Mucosa of stomach (tissue), 1 donor: Measurements from ENCODE around the gene MAPK1.
"Not testable (repeated sequence)": the region's sequence is repeated elsewhere in the genome, so short reads cannot be mapped to it uniquely, and the experiment has no call there.

Experiments
- H3K27me3 ChIP-seq: one replicate; pipeline ENCODE4 v1.7.0; 2013; ENCODE audit warnings: mild to moderate bottlenecking, low read length; ENCODE audit not compliant: control insufficient read depth, insufficient read depth
- H3K36me3 ChIP-seq: one replicate; pipeline ENCODE4 v1.7.0; 2013; ENCODE audit warnings: low read length; ENCODE audit not compliant: control insufficient read depth, insufficient read depth
- H3K4me1 ChIP-seq: one replicate; pipeline ENCODE4 v1.7.0; 2013; ENCODE audit warnings: mild to moderate bottlenecking, low read length; ENCODE audit not compliant: control insufficient read depth, insufficient read depth
- H3K4me3 ChIP-seq: one replicate; pipeline ENCODE4 v1.7.0; 2013; ENCODE audit warnings: low read length
- H3K9ac ChIP-seq: one replicate; pipeline ENCODE4 v1.7.0; 2013; ENCODE audit warnings: mild to moderate bottlenecking, low read length, moderate library complexity
- H3K9me3 ChIP-seq: one replicate; pipeline ENCODE4 v1.7.0; 2013; ENCODE audit warnings: mild to moderate bottlenecking, low read length, moderate library complexity; ENCODE audit not compliant: control insufficient read depth
- donor health status: Pancreatic carcinoma.

Gene MAPK1

DNA sequence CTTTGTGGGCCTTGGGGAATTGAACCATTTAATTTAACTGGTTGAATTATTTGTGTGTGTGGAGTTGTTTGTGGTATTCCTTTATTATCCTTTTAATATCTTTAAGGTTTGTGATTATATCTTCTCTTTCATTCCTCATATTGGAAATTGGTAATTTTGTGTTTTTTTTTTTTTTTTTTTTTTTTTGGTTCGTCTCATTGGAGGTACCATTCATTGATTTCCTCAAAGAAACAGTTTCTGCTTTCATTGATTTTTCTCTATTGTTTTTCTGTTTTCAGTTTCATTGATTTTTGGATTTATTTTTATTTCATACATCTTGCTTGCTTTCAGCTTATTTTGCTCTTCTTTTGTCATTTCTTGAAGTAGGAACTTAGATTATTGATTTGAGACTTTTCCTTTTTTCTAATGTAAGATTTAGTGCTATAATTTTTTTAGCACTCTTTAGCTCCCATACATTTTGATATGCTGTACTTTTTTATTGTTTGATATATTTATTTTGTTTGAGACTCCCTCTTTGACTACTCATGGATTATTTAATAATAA lies 31.0 kb upstream of the MAPK1 start:
- no peak overlapping the region for H3K9ac ChIP-seq
- H3K9me3 ChIP-seq, result no peaks in the 10 kb centered on the region
- H3K4me3 ChIP-seq, result no peak overlapping the region
- no peaks in the 10 kb centered on the region for H3K27me3 ChIP-seq
- H3K4me1 ChIP-seq, result no peaks in the 10 kb centered on the region
- H3K36me3 ChIP-seq, result no peaks in the 10 kb centered on the region

GRCh38 chr22:21896951-21897513 lies 29.6 kb upstream of the MAPK1 start:
- H3K27me3 ChIP-seq, result no peaks in the 10 kb centered on the region
- no peak overlapping the region for H3K9ac ChIP-seq
- no peaks in the 10 kb centered on the region for H3K36me3 ChIP-seq
- H3K4me3 ChIP-seq, result no peak overlapping the region
- H3K9me3 ChIP-seq, result no peaks in the 10 kb centered on the region
- no peaks in the 10 kb centered on the region for H3K4me1 ChIP-seq

- H3K36me3 ChIP-seq, H3K4me1 ChIP-seq, H3K9me3 ChIP-seq, H3K9ac ChIP-seq, H3K27me3 ChIP-seq, H3K4me3 ChIP-seq: not testable (repeated sequence)
Measured at GRCh38 chr22:21896275-21896674, 28.8 kb upstream of the MAPK1 start.

DNA sequence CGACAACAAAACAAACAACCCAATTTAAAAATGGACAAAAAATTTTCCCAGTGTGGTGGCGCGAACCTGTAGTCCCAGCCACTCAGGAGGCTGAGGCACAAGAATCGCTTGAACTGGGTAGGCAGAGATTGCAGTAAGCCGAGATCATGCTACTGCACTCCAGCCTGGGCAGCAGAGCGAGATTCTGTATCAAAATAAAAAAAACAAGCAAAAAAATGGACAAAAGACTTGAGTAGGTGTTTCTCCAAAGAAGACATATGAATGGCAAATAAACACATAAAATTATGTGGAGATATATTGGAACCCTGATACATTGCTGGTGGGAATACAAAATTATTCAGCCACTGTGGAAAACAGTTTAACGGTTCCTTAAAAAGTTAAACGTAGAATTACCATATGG lies 27.4 kb upstream of the MAPK1 start:
- no peak overlapping the region for H3K9ac ChIP-seq
- no peaks in the 10 kb centered on the region for H3K4me1 ChIP-seq

DNA sequence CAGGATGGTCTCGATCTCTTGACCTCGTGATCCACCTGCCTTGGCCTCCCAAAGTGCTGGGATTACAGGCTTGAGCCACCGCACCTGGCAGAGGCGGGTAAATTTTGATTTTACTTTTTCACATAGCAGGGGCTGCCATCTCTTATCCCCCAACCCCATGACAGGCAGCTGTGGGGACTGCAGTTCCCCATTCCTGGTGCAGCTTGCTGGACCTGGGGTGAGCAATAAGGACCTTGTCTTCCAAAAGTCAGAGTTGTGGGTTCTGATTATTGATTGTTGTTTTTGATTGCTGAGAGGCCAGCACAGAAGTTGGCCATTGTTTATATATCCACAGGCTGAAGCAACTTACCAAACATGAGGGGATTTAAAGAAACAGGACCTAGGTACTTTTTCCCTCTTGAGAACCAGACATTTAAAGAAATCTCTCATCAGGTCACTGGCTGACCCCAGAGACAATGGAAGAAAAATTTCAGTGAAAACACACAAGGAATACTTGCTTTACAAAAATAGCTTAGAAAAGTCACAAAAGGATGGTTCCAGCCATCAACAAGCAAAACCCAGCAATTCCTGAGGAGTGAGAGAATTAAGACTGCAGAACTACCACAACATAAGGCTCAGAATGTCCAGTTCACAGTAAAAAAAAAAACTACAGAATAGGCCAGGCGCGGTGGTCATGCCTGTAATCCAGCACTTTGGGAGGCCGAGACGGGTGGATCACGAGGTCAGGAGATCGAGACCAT lies 22.0 kb upstream of the MAPK1 start:
- H3K4me3 ChIP-seq, result no peak overlapping the region
- H3K4me1 ChIP-seq, result no peaks in the 10 kb centered on the region
- H3K9ac ChIP-seq, result no peak overlapping the region
- H3K36me3 ChIP-seq, result no peaks in the 10 kb centered on the region
- H3K27me3 ChIP-seq, result no peaks in the 10 kb centered on the region
- no peaks in the 10 kb centered on the region for H3K9me3 ChIP-seq

More for the DNA sequence above, 27.4 kb upstream of the MAPK1 start:
- Histone ChIP-seq H3K36me3 (no peaks in the 10 kb centered on the region), H3K27me3 (no peaks in the 10 kb centered on the region), H3K9me3 (no peaks in the 10 kb centered on the region), H3K4me3 (no peak overlapping the region)

DNA sequence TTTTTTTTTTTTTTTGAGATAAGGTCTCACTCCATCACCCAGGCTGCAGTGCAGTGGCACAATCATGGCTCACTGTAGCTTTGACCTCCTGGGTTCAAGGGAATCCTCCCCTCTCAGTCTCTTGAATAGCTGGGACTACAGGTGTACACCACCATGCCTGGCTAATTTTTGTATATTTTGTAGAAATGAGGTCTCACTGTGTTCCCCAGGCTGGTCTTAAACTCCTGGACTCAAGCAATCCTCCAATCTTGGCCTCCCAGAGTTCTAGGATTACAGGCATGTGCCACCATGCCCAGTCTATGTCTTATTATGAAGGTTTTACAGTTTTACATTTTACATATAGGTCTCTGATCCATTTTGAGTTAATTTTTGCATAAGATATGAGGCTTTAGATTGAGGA lies 20.4 kb upstream of the MAPK1 start:
- H3K4me3 ChIP-seq, result no peak overlapping the region

DNA sequence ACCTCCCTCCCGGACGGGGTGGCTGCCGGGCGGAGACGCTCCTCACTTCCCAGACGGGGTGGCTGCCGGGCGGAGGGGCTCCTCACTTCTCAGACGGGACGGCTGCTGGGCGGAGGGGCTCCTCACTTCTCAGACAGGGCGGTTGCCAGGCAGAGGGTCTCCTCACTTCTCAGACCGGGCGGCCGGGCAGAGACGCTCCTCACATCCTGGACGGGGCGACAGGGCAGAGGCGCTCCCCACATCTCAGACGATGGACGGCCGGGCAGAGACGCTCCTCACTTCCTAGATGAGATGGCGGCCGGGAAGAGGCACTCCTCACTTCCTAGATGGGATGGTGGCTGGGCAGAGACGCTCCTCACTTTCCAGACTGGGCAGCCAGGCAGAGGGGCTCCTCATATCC lies 16.5 kb upstream of the MAPK1 start:
- not testable (repeated sequence) for H3K36me3 ChIP-seq, H3K4me3 ChIP-seq, H3K9me3 ChIP-seq, H3K27me3 ChIP-seq, H3K9ac ChIP-seq, H3K4me1 ChIP-seq

More for the DNA sequence above, 20.4 kb upstream of the MAPK1 start:
- Histone ChIP-seq H3K9ac (no peak overlapping the region), H3K9me3 (no peaks in the 10 kb centered on the region), H3K36me3 (no peaks in the 10 kb centered on the region), H3K27me3 (no peaks in the 10 kb centered on the region), H3K4me1 (no peaks in the 10 kb centered on the region)

DNA sequence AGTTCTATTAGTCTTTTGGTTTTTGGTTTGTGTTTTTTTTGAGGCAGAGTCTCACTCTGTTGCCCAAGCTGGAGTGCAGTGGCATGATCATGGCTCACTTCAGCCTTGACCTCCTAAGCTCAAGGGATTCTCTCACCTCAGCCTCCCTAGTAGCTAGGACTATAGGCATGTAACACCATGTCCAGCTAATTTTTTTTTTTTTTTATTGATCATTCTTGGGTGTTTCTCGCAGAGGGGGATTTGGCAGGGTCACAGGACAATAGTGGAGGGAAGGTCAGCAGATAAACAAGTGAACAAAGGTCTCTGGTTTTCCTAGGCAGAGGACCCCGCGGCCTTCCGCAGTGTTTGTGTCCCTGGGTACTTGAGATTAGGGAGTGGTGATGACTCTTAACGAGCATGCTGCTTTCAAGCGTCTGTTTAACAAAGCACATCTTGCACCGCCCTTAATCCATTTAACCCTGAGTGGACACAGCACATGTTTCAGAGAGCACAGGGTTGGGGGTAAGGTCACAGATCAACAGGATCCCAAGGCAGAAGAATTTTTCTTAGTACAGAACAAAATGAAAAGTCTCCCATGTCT lies 15.4 kb upstream of the MAPK1 start:
- H3K36me3 ChIP-seq, H3K27me3 ChIP-seq, H3K4me3 ChIP-seq, H3K4me1 ChIP-seq, H3K9me3 ChIP-seq, H3K9ac ChIP-seq: not testable (repeated sequence)

DNA sequence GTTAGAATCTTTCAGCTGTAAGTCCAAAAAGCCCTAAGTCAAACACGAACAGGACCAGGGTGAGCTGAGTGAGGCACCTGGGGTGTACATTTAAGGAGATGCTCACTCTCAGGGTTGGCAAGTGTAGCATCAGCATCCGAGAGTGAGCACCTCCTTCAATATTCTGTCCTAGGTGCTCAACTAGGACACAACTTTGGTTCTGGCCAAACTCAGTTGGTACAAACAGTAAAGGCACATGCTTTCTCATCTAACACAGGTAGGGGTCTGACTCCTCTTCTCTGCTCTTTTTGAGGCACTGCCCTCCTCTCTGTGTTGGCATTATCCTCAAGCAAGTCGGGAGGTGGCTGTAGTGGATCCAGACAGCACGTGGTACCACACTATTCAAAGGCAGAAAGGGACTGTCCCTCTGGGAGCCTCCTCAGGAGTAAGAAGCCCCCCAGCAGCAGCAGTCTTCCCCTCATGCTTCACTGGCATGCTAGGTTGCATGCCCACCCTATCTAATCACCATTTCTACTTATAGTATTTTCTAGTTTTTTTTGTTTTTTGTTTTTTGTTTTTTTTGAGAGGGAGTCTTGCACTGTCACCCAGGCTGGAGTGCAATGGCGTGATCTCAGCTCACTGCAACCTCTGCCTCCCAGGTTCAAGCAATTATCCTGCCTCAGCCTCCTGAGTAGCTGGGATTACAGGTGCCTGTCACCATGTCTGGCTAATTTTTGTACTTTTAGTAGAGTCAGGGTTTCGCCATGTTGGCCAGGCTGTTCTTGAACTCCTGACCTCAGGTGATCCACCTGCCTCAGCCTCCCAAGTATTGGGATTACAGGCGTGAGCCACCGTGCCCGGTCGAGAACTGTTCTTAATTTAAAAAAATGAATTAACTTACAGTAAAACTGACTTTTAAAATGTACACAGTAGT lies 14.7 kb upstream of the MAPK1 start:
- H3K4me3 ChIP-seq, result no peak overlapping the region

GRCh38 chr22:21876486-21877176 lies 9.2 kb upstream of the MAPK1 start:
- H3K36me3 ChIP-seq, result no peaks in the 10 kb centered on the region

More for the DNA sequence above, 14.7 kb upstream of the MAPK1 start:
- no peaks in the 10 kb centered on the region for H3K27me3 ChIP-seq
- no peaks in the 10 kb centered on the region for H3K4me1 ChIP-seq
- no peaks in the 10 kb centered on the region for H3K36me3 ChIP-seq
- no peaks in the 10 kb centered on the region for H3K9me3 ChIP-seq
- H3K9ac ChIP-seq, result no peak overlapping the region

DNA sequence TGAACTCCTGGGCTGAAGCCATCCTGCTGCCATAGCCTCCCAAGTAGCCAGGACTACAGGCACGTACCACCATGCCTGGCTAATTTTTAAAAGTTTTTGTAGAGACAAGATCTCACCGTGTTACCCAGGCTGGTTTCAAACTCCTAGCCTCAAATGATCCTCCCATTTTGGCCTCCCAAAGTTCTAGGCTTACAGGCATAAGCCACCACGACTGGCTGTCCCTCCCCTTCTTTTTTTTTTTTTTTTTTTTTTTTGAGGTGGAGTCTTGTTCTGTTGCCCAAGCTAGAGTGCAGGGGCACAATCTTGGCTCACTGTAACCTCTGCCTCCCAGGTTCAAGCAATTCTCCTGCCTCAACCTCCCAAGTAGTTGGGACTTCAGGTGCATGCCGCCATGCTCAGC lies 7.5 kb upstream of the MAPK1 start:
- not testable (repeated sequence) for H3K4me3 ChIP-seq, H3K27me3 ChIP-seq, H3K4me1 ChIP-seq, H3K9me3 ChIP-seq, H3K9ac ChIP-seq, H3K36me3 ChIP-seq

More at GRCh38 chr22:21876486-21877176, 9.2 kb upstream of the MAPK1 start:
- H3K4me3 ChIP-seq, result no peak overlapping the region
- H3K9ac ChIP-seq, result no peak overlapping the region
- no peaks in the 10 kb centered on the region for H3K9me3 ChIP-seq
- no peaks in the 10 kb centered on the region for H3K4me1 ChIP-seq
- H3K27me3 ChIP-seq, result no peaks in the 10 kb centered on the region
